HL-60 (cell line): ENCODE measurements around the gene WRNIP1.

Source experiments
- DNase-seq, 2 experiments: peaks; one replicate each; pipeline ENCODE4 v3.0.0-alpha.2; 2010 to 2020; ENCODE audit warnings: low read depth in 1 of 2, low spot score in 1 of 2
- H3K27ac ChIP-seq: fragments of 250-450 bp; sonication (Bioruptor Pico); replicated peaks from 2 replicates; pipeline ENCODE4 v1.5.1; 2020; ENCODE audit warnings: mild to moderate bottlenecking, moderate library complexity
- H3K27me3 ChIP-seq: fragments of 250-450 bp; sonication (Bioruptor Pico); 2 replicates; pipeline ENCODE4 v1.5.1; 2021; ENCODE audit warnings: mild to moderate bottlenecking, moderate library complexity; ENCODE audit not compliant: insufficient read depth, poor library complexity, severe bottlenecking
- H3K4me3 ChIP-seq: replicated peaks from 2 replicates; pipeline ENCODE4 v1.5.1; 2011; ENCODE audit warnings: mild to moderate bottlenecking, control low read depth, low read length; ENCODE audit not compliant: insufficient read depth
- CTCF ChIP-seq: IDR thresholded peaks from one replicate; pipeline ENCODE4 v1.5.1; 2011; ENCODE audit warnings: low read length, control low read depth, inconsistent platforms; ENCODE audit not compliant: insufficient read depth
- GABPA ChIP-seq: IDR thresholded peaks from 2 replicates; pipeline ENCODE4 v1.6.1; 2012; ENCODE audit warnings: low read depth
- POLR2AphosphoS5 ChIP-seq: IDR thresholded peaks from 2 replicates; pipeline ENCODE4 v1.6.1; 2012; ENCODE audit warnings: low read depth
- REST ChIP-seq: IDR thresholded peaks from 2 replicates; pipeline ENCODE4 v1.6.1; 2012; ENCODE audit warnings: low read depth; ENCODE audit not compliant: insufficient replicate concordance
- SPI1 ChIP-seq: IDR thresholded peaks from 2 replicates; pipeline ENCODE4 v1.6.1; 2012; ENCODE audit warnings: low read depth, mild to moderate bottlenecking, borderline replicate concordance

The WRNIP1 gene

GRCh38 chr6:2795162-2795561, 30.0 kb downstream of the WRNIP1 start:
- TF ChIP-seq SPI1: no peak
- TF ChIP-seq CTCF: no peak
- TF ChIP-seq POLR2AphosphoS5: no peak
- TF ChIP-seq GABPA: no peak
- TF ChIP-seq REST: no peak
- Histone ChIP-seq H3K27me3 (no peaks in the 10 kb centered on the region), H3K4me3 (no peak overlapping the region), H3K27ac (peak overlapping the region; percentile 98)
- DNase-seq: no peak

GRCh38 chr6:2795956-2796355, 30.8 kb downstream of the WRNIP1 start:
- H3K4me3 ChIP-seq: peak overlapping the region; percentile 17; the same call in 1 of the 2 replicates
- peak; percentile 85 to 95 for DNase-seq
- peak; percentile 30; the same call in 1 of the 2 replicates for TF ChIP-seq GABPA
- no peak for TF ChIP-seq CTCF
- TF ChIP-seq REST: peak; percentile 45
- peak; percentile 71 for TF ChIP-seq POLR2AphosphoS5
- peak; percentile 27; the same call in 1 of the 2 replicates for TF ChIP-seq SPI1
- H3K27ac ChIP-seq: peak overlapping the region; percentile 98
- H3K27me3 ChIP-seq: no peaks in the 10 kb centered on the region

- no peaks in the 10 kb centered on the region for H3K27me3 ChIP-seq
- peak overlapping the region; percentile 98 for H3K27ac ChIP-seq
- TF ChIP-seq SPI1: peak; percentile 83
- no peak for TF ChIP-seq CTCF
- no peak overlapping the region for H3K4me3 ChIP-seq
- peak; percentile 69 to 75 for DNase-seq
Observed at GRCh38 chr6:2796861-2797260, 31.7 kb downstream of the WRNIP1 start.

- DNase-seq: peak in 1 of 2 experiments; percentile 44
- no peak overlapping the region for H3K4me3 ChIP-seq
Observed at GRCh38 chr6:2797564-2798031, 32.4 kb downstream of the WRNIP1 start.

More at GRCh38 chr6:2797564-2798031, 32.4 kb downstream of the WRNIP1 start:
- Histone ChIP-seq H3K27me3 (no peaks in the 10 kb centered on the region), H3K27ac (peak overlapping the region; percentile 98)
- TF ChIP-seq REST: no peak
- TF ChIP-seq GABPA: no peak
- TF ChIP-seq POLR2AphosphoS5: no peak
- TF ChIP-seq SPI1: no peak
- TF ChIP-seq CTCF: no peak
